CD1c-positive myeloid dendritic cell (primary cell): ENCODE measurements around the gene TCF7.

Experiments
- DNase-seq: peaks from one replicate; pipeline ENCODE4 v3.0.0-alpha.2; 2016; ENCODE audit errors: extremely low spot score

TCF7 gene

GRCh38 chr5:134131165-134131564, 16.7 kb downstream of the TCF7 start:
- no peak for DNase-seq

DNA sequence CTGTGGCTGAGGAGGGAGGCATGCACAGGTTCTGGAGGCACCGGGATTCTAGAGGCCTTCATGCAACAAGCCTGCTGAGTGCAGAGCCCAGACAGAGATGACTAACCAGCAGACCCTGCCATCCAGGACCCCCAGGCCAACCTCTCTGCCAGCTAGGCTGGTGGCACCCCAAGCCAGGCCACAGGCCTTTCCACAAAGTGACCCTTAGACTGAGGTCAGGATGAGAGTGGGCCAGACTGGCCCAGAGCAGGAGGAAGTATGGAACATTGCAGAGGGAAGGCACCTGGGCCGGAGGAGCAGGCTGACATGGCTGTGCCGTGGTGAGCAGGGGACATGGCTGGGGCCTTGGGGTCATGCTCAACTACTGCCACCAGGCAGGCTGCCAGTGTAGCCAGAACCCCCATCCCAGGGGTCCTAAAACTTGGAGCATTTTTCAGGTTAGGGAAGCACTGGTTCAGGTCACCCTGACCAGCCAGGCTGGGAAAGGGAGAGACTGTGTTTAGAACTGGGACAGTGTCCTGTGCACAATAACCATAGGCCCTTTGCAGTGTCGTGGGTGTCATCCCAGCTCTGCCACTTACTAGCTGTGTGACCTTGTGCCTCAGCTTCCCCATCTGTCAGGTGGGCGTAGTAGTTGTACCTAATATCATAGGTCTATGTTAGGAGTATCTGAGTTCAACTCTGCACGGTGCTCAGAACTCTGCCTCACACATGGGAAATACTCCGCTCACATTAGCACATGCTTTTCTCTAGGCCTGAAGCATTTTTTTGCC, 17.3 kb downstream of the TCF7 start:
- DNase-seq = no peak

- DNase-seq = peak; percentile 34
Measured at GRCh38 chr5:134132372-134133187, 18.1 kb downstream of the TCF7 start.

DNA sequence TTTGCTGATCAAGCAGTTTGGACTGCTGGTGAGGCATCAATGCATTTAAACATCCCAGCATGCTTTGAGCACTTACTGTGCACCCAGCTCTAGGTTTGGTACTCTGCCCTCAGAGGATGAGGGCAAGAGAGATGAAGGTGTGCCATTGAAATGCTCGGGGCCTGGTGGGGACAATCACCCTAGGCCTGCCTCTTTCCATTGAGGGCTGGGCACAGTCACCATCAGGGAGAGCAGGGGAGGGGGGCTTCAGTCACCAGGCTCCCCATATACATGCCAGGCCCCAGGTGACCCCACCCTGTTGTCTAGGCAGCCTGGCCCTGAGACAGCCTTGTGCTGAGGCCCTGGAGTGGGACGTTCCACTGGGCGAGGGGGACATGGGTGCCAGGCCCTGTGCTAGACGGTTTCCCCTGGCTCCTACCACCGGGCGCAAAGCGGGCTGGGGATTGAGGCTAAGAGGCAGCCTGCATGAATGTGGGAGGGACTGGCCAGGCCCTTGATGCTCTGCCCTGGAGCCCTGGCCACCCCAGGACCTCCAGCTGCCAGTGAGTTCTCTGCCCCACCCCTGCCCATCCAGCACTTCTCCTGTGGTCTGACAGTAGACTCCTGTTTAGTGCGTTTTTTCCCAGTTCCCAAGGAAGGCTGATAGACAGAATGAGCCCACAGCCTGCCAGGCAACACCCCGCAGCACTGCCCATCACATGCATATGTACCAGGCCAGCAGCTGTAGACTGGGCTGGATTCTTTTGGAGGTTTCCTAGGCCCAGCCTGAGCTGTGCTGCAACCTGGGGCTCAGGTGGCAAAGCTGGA, 18.9 kb downstream of the TCF7 start:
- DNase-seq = no peak

GRCh38 chr5:134133995-134134541, 19.6 kb downstream of the TCF7 start:
- DNase-seq = no peak

DNA sequence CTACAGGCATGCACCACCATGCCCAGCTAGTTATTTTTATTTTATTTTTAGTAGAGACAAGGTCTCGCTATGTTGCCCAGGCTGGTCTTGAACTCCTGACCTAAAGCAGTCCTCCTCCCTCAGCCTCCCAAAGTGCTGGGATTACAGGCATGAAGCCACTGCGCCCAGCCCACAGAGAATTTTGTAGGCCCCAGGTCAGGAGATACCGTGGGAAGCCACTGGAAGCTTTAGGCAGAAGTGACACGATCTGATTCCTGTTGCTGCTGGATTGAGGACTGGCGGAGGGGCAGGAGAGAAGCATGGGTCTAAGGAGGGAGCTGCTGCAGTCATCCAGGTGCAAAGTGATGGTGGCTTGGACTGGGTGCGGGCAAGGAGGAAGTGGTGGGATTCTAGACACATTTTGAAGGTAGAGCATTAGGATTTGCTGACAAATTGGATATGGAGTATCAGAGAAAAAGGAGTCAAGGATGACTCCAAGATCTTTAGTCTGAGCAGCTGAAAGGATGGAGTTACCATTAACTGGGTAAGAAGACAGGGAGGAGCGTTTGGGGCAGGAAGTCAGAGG, 20.7 kb downstream of the TCF7 start:
- no peak for DNase-seq

- no peak for DNase-seq
Measured at GRCh38 chr5:134136221-134136631, 21.7 kb downstream of the TCF7 start.

- DNase-seq = no peak
Measured at GRCh38 chr5:134136771-134137170, 22.3 kb downstream of the TCF7 start.

- DNase-seq = no peak
Measured at GRCh38 chr5:134138416-134139376, 24.2 kb downstream of the TCF7 start.

GRCh38 chr5:134139377-134139851, 24.9 kb downstream of the TCF7 start:
- no peak for DNase-seq

- no peak for DNase-seq
Measured at GRCh38 chr5:134139891-134140469, 25.5 kb downstream of the TCF7 start.

GRCh38 chr5:134140530-134141201, 26.2 kb downstream of the TCF7 start:
- DNase-seq = peak; percentile 71

- DNase-seq = no peak
Measured at GRCh38 chr5:134141331-134142050, 27.0 kb downstream of the TCF7 start.

GRCh38 chr5:134142052-134142451, 27.6 kb downstream of the TCF7 start:
- no peak for DNase-seq

- DNase-seq = no peak
Measured at GRCh38 chr5:134142806-134143205, 28.3 kb downstream of the TCF7 start.

- no peak for DNase-seq
Measured at GRCh38 chr5:134143431-134143830, 28.9 kb downstream of the TCF7 start.

DNA sequence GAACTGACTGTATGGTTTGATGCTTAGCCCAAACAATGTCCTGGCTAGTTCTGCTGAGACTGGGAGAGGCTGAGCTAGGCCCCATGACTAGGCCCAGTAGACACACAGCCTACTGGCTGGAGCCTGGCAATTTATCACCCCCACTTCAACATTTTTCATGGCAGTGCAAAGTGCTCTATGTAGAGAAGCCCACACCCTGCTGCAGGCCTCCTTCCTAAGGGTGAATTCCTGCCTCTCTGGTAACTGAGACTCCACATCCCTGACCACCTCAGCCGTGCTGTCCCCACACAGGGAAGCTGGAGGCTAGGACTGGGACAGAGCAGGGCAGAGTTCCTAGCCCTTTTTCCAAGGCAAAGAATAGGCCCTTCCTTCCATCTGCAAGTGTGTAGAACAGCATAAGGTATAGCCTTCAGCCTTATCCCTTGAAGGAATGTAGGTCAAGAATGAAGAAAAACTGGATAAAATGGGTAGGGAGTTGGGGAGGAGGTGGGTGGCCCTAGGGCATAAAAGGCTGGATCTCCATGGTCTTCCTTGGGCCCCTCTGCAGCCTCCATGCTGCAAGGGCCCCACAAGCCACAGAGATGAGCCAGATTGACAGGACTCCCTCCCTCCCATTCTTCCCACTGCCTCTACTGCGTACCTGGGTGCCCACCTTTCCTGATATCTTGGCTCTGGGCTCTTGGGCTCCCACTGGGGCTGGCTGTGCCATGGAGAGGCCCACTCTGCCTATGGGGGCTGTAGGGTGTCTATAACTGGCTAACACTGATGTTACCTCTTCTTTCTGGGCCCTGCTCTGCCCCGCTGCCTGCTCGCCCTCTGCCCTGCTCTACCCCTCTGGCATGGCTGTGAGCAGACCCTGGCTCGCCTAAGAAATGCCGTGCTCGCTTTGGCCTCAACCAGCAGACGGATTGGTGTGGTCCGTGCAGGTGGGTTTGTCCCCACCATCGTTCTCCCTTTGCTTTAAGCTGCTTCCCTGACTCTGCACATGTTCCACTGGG, 29.8 kb downstream of the TCF7 start:
- DNase-seq = no peak
